Body of pancreas (tissue), 4 donors: Measurements from ENCODE around the gene ADCY5. TPM values are rescaled to one million over a fixed set of nuclear protein-coding genes. Genes with fewer than 3 reads are reported as not detected.

Experiments used
- ATAC-seq: fragments of 150-250 bp; one replicate; pipeline ENCODE4 v1.9.1; 2016
- DNase-seq, 4 donors: peaks; one replicate each; pipeline ENCODE4 v3.0.0-alpha.2; 2019
- H3K27ac ChIP-seq, 4 donors: fragments of 200-600 bp; sonication (generic); 1 replicate in 3 of 4; 2 replicates in 1 of 4; pipeline versions ENCODE4 v1.5.1 to v1.6.1; 2016 to 2019; ENCODE audit warnings: mild to moderate bottlenecking in 1 of 4, mixed read lengths in 1 of 4, moderate library complexity in 1 of 4
- H3K27me3 ChIP-seq, 2 donors: fragments of 200-600 bp; sonication (generic); one replicate each; pipeline ENCODE4 v1.6.0; 2016; ENCODE audit warnings: mild to moderate bottlenecking in 1 of 2
- H3K36me3 ChIP-seq, 2 donors: fragments of 200-600 bp; sonication (generic); replicated peaks in 1 of 2; 2 replicates each; pipeline ENCODE4 v1.5.1; 2016; ENCODE audit warnings: low read depth in 2 of 2; ENCODE audit not compliant: insufficient read depth in 1 of 2
- H3K4me1 ChIP-seq: fragments of 200-600 bp; sonication (generic); one replicate; pipeline ENCODE4 v1.6.0; 2016
- H3K4me3 ChIP-seq, 2 donors: fragments of 200-600 bp; sonication (generic); 1 replicate in 1 of 2; 2 replicates in 1 of 2; pipeline ENCODE4 v1.5.1; 2016 to 2019
- H3K9me3 ChIP-seq, 3 donors: fragments of 200-600 bp; sonication (generic); 1 replicate in 2 of 3; 2 replicates in 1 of 3; pipeline ENCODE4 v1.5.1; 2016
- CTCF ChIP-seq, 7 experiments: fragments of 450-650 bp in 4 of 7; fragments of 200-600 bp in 3 of 7; sonication (generic) in 3 of 7; IDR thresholded peaks; one replicate each; pipeline ENCODE4 v1.5.1; 2016 to 2019; ENCODE audit warnings: antibody characterized with exemption in 7 of 7
- POLR2A ChIP-seq, 3 donors: fragments of 450-650 bp; IDR thresholded peaks; one replicate each; pipeline ENCODE4 v1.6.1; 2016; ENCODE audit warnings: antibody characterized with exemption in 3 of 3, mild to moderate bottlenecking in 2 of 3
- WGBS, 2 donors: methylation state at CpG; one replicate each; pipeline ENCODE4 v1.1.5; 2017; 5-methylcytosine and 5-hydroxymethylcytosine counted together
- intact Hi-C: fragments of 100-400 bp; cut with DNase I; formaldehyde crosslinking; loops from one replicate; pipeline ENCODE4 v1.15.1; 2023
- total RNA-seq, 2 donors: library from RNA; depleted of rRNA; stranded (reverse); fragments of >200 nt; gene quantifications; one replicate each; pipeline ENCODE4 v1.1.0, GENCODE V29; 2016

ADCY5 gene
- total RNA-seq, 2 donors from 2014 or later, result 10.6 to 18.8 TPM

GRCh38 chr3:123334056-123334455 lies 114.8 kb downstream of the ADCY5 start:
- no peaks in the 10 kb centered on the region for H3K36me3 ChIP-seq
- intact Hi-C loops, result no loop called here
- H3K27me3 ChIP-seq, result no peaks in the 10 kb centered on the region
- H3K4me1 ChIP-seq, result peaks cover 30% of the 10 kb centered on the region
- no peak overlapping the region for H3K4me3 ChIP-seq
- no peak for DNase-seq
- no peak for ATAC-seq
- WGBS, 2 donors, result 94 to 95% methylated on average over 7 of the region's 7 CpGs
- H3K9me3 ChIP-seq, result no peaks in the 10 kb centered on the region
- no peak for TF ChIP-seq POLR2A (IDR thresholded peaks at IDR 0.05)
- TF ChIP-seq CTCF (IDR thresholded peaks at IDR 0.05), result no peak
- H3K27ac ChIP-seq, result no peak overlapping the region

- Histone ChIP-seq H3K4me1 (peaks cover 34% of the 10 kb centered on the region), H3K36me3 (no peaks in the 10 kb centered on the region), H3K27me3 (no peaks in the 10 kb centered on the region), H3K4me3 (no peak overlapping the region), H3K9me3 (no peaks in the 10 kb centered on the region), H3K27ac (no peak overlapping the region)
- no peak for ATAC-seq
- TF ChIP-seq POLR2A (IDR thresholded peaks at IDR 0.05) (no peak), CTCF (IDR thresholded peaks at IDR 0.05) (no peak)
- intact Hi-C loops, result no loop called here
- 92 to 93% methylated on average over 3 to 10 of the region's 10 CpGs for WGBS, 2 donors
- DNase-seq, result no peak
Observed at GRCh38 chr3:123333401-123333800, 115.5 kb downstream of the ADCY5 start.

GRCh38 chr3:123332124-123332641 lies 116.7 kb downstream of the ADCY5 start:
- WGBS, 2 donors, result 88 to 89% methylated on average over 5 to 14 of the region's 15 CpGs
- Histone ChIP-seq H3K4me3 (no peak overlapping the region), H3K27me3 (no peaks in the 10 kb centered on the region), H3K36me3 (no peaks in the 10 kb centered on the region), H3K9me3 (no peaks in the 10 kb centered on the region), H3K27ac (peak overlapping the region in 3 of 4 donors; percentile 19 to 60 (median 25)), H3K4me1 (peaks cover 27% of the 10 kb centered on the region)
- ATAC-seq, result peak; percentile 28
- intact Hi-C loops, result no loop called here
- peak in 2 of 4 donors; percentile 11 to 24 for DNase-seq
- TF ChIP-seq CTCF (IDR thresholded peaks at IDR 0.05) (peak in 1 of 7 experiments; percentile 11), POLR2A (IDR thresholded peaks at IDR 0.05) (no peak)

- no peak for TF ChIP-seq CTCF (IDR thresholded peaks at IDR 0.05)
- no peak for TF ChIP-seq POLR2A (IDR thresholded peaks at IDR 0.05)
- WGBS, 2 donors, result 80% methylated on average over 8 to 9 of the region's 9 CpGs
- Histone ChIP-seq H3K4me1 (peaks cover 27% of the 10 kb centered on the region), H3K27me3 (no peaks in the 10 kb centered on the region), H3K4me3 (no peak overlapping the region), H3K27ac (peak overlapping the region in 3 of 4 donors; percentile 19 to 60 (median 25)), H3K9me3 (no peaks in the 10 kb centered on the region), H3K36me3 (no peaks in the 10 kb centered on the region)
- intact Hi-C loops, result no loop called here
- ATAC-seq, result no peak
- DNase-seq, result peak in 1 of 4 donors; percentile 9
Observed at GRCh38 chr3:123331651-123332050, 117.2 kb downstream of the ADCY5 start.

- TF ChIP-seq POLR2A (IDR thresholded peaks at IDR 0.05) (no peak), CTCF (IDR thresholded peaks at IDR 0.05) (no peak)
- ATAC-seq, result no peak
- peaks cover 27% of the 10 kb centered on the region for H3K4me1 ChIP-seq
- 69 to 70% methylated on average over 8 of the region's 8 CpGs for WGBS, 2 donors
- no peak overlapping the region for H3K4me3 ChIP-seq
- no peaks in the 10 kb centered on the region for H3K9me3 ChIP-seq
- no peaks in the 10 kb centered on the region for H3K36me3 ChIP-seq
- intact Hi-C loops, result no loop called here
- no peaks in the 10 kb centered on the region for H3K27me3 ChIP-seq
- peak in 2 of 4 donors; percentile 7 to 14 for DNase-seq
- peak overlapping the region in 3 of 4 donors; percentile 19 to 60 (median 51) for H3K27ac ChIP-seq
Observed at GRCh38 chr3:123331006-123331405, 117.9 kb downstream of the ADCY5 start.
